Upper lobe of right lung (tissue), 1 donor: ENCODE measurements around the gene TBCE. TPM values are rescaled to one million over a fixed set of nuclear protein-coding genes. Genes with fewer than 3 reads are reported as not detected.

Experiments used
- ATAC-seq: fragments of 200-7000 bp; cut with Tn5 transposase; one replicate; pipeline ENCODE4 v1.9.1; 2020; ENCODE audit warnings: mild to moderate bottlenecking, moderate library complexity
- DNase-seq: peaks from one replicate; pipeline ENCODE4 v3.0.0-alpha.2; 2020
- H3K27ac ChIP-seq: fragments of 200-600 bp; one replicate; pipeline ENCODE4 v1.8.0; 2022
- H3K27me3 ChIP-seq: fragments of 200-600 bp; one replicate; pipeline ENCODE4 v1.8.0; 2022; ENCODE audit warnings: mild to moderate bottlenecking
- H3K36me3 ChIP-seq: fragments of 200-600 bp; one replicate; pipeline ENCODE4 v1.8.0; 2022
- H3K4me1 ChIP-seq: fragments of 200-600 bp; one replicate; pipeline ENCODE4 v1.8.0; 2022
- H3K4me3 ChIP-seq: fragments of 200-600 bp; one replicate; pipeline ENCODE4 v1.8.0; 2022; ENCODE audit warnings: mild to moderate bottlenecking
- H3K9me3 ChIP-seq: fragments of 200-600 bp; one replicate; pipeline ENCODE4 v1.8.0; 2022
- intact Hi-C: fragments of 100-400 bp; cut with DNase I; formaldehyde crosslinking; loops from one replicate; pipeline ENCODE4 v1.11.0; 2022
- total RNA-seq: library from RNA; stranded (reverse); fragmentation: NEBNext Ultra II Directional; extraction: Animal tissue kit (Norgen Biotek cat#: 25700); gene quantifications from one replicate; pipeline ENCODE4 v1.2.1, GENCODE V29; 2021
- TF ChIP-seq, protein P1 (sequence below): fragments of 200-600 bp; IDR thresholded peaks from one replicate; pipeline ENCODE4 v1.8.0; 2022; ENCODE audit warnings: antibody characterized with exemption
- donor health status: DM: no; HTN: yes; CAD: no; lungs with severe emphysema.

TBCE gene
- total RNA-seq, 1 donor from 2014 or later = 27.2 TPM

DNA sequence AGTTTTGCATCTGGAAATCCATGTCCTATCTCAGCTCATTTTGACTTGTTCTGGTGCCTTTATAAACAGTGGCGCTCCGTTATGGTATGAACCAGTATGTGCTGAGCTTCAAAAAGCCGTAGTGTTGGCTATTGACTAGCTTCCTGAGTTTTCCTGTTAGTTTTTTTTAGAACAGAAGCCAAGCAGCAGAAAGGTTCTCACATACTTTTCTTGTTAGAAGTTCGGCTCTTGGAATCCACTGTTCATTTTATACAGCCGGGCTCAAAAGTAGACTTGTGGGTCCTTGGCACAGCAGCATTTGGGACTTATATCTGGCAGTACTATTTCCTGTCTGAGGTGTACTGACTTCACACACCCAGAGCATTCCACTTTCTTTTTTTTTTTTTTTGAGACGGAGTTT, 63.8 kb downstream of the TBCE start:
- Histone ChIP-seq H3K4me3 (no peak overlapping the region), H3K9me3 (no peaks in the 10 kb centered on the region), H3K27me3 (no peaks in the 10 kb centered on the region), H3K36me3 (peaks cover 55% of the 10 kb centered on the region), H3K27ac (no peak overlapping the region), H3K4me1 (no peaks in the 10 kb centered on the region)
- ATAC-seq = no peak
- no peak for DNase-seq
- TF ChIP-seq, protein P1, sequence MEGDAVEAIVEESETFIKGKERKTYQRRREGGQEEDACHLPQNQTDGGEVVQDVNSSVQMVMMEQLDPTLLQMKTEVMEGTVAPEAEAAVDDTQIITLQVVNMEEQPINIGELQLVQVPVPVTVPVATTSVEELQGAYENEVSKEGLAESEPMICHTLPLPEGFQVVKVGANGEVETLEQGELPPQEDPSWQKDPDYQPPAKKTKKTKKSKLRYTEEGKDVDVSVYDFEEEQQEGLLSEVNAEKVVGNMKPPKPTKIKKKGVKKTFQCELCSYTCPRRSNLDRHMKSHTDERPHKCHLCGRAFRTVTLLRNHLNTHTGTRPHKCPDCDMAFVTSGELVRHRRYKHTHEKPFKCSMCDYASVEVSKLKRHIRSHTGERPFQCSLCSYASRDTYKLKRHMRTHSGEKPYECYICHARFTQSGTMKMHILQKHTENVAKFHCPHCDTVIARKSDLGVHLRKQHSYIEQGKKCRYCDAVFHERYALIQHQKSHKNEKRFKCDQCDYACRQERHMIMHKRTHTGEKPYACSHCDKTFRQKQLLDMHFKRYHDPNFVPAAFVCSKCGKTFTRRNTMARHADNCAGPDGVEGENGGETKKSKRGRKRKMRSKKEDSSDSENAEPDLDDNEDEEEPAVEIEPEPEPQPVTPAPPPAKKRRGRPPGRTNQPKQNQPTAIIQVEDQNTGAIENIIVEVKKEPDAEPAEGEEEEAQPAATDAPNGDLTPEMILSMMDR = no peak
- intact Hi-C loops = no loop called here

DNA sequence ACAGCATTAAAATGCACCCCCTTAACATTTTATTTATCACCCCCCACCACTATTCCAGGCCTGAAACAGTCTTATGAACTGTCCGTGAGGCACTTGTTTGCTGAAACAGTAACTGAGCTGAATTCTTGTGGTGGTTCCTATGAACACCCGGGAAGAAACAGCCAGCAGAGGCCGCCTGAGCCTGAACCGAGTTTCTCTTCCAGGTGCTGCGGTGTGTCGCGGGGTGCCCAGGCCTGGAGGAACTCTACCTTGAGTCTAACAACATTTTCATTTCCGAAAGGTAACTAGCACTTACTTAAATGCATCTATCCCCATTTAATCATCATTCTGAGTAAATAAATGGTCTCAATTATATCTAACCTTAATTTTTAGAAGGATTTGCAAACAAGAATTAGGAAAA, 66.8 kb downstream of the TBCE start:
- Histone ChIP-seq H3K9me3 (no peaks in the 10 kb centered on the region), H3K27ac (no peak overlapping the region), H3K4me1 (no peaks in the 10 kb centered on the region), H3K36me3 (peaks cover 69% of the 10 kb centered on the region), H3K4me3 (no peak overlapping the region), H3K27me3 (no peaks in the 10 kb centered on the region)
- TF ChIP-seq, protein P1 = no peak
- intact Hi-C loops = no loop called here
- ATAC-seq (no peak), DNase-seq (no peak)

DNA sequence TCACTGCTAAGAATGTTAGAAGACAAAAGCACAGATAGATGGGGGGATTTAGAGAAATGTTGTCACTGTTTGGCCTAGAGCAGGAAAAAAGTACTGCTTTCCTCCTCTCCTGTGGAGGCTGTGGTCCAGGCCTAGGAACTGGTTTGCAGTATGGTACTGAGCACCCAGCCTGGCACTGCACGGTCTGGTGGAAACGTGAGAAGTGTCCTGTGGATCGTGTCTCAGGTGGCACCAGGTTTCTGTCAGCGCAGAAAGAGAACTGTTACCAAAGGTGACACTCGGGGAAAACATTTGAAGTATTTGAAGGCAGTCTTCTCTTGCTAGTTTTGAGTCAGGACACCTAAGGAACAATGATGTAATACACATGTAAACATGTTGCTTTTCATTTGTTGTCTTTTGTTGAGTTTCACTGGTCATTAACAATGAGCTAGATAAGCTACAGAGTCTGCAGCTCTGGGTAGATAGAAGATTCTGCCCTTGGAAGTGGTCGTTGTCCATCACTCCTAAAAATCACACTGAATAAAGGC, 74.0 kb downstream of the TBCE start:
- TF ChIP-seq, protein P1 = no peak
- Histone ChIP-seq H3K27ac (no peak overlapping the region), H3K36me3 (peaks cover 92% of the 10 kb centered on the region), H3K27me3 (no peaks in the 10 kb centered on the region), H3K9me3 (no peaks in the 10 kb centered on the region), H3K4me1 (no peaks in the 10 kb centered on the region), H3K4me3 (no peak overlapping the region)
- DNase-seq (no peak), ATAC-seq (peak; percentile 22)
- intact Hi-C loops = no loop called here

DNA sequence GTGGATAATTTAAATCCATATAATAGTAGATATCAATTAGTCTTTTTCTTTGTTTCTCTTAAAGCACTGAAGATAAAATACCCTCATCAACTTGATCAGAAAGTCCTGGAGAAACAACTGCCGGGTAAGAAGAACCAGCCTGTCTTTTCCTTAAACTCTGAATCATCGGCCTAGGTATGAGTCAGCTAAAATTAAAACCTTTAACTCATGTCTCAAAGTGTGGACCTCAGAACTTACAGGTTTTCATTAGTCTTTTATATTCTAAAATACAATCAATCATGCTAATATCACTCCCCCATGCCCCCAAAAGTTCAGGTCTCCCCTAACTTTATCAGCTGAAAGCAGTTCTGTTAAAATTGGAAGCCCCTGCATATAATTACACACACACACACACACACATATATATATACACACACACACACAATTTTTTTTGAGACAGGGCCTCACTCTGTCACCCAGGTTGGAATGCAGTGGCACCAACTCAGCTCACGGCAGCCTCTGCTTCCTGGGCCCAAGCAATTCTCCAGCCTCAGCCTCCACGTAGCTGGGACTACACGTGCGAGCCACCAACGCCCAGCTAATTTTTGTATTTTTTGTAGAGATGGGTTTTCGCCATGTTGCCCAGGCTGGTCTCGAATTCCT, 75.7 kb downstream of the TBCE start:
- H3K36me3 ChIP-seq = peaks cover 92% of the 10 kb centered on the region
- intact Hi-C loops = no loop called here
- H3K4me1 ChIP-seq = no peaks in the 10 kb centered on the region
- H3K9me3 ChIP-seq = no peaks in the 10 kb centered on the region
- no peaks in the 10 kb centered on the region for H3K27me3 ChIP-seq
- ATAC-seq = no peak
- no peak overlapping the region for H3K27ac ChIP-seq
- H3K4me3 ChIP-seq = no peak overlapping the region
- TF ChIP-seq, protein P1 = no peak
- no peak for DNase-seq

DNA sequence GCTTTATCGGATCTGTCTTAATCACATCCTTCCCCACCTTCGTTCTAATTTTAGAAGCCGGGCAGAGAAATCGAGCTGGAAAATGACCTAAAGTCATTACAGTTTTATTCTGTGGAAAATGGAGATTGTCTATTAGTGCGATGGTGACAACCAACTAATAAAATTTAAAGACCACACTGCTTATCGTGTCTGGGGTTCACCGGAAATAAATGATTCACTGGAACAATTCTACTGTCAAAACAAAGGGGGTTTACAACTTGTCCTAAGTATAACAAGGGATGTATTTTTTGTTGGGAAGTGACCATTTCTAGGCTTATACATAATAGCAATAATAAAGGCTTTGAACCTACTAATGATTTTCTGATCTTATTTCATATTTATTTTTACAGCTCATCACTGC, 81.4 kb downstream of the TBCE start:
- TF ChIP-seq, protein P1 = no peak
- intact Hi-C loops = no loop called here
- Histone ChIP-seq H3K36me3 (peaks cover 75% of the 10 kb centered on the region), H3K9me3 (no peaks in the 10 kb centered on the region), H3K27me3 (no peaks in the 10 kb centered on the region), H3K27ac (no peak overlapping the region), H3K4me1 (no peaks in the 10 kb centered on the region), H3K4me3 (no peak overlapping the region)
- ATAC-seq = no peak
- DNase-seq = no peak

DNA sequence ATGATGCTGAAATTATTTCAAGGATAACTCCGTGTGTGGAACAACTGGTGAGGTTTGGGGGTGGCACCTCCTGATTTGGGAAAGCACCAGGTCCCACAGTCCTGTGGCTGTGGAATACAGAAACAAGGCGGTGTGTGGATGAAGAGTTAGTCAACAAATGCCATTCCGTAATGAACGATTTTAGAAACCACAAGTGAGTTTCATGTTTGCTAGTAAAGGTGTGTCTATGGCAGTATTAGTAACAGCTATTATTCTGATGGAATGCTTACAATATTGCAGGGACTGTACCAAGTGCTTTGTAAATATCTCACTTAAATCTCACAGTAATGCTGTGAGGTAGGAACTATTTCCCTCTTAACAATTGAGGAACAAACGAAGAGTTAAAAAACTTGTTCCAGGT, 83.2 kb downstream of the TBCE start:
- intact Hi-C loops = no loop called here
- no peaks in the 10 kb centered on the region for H3K4me1 ChIP-seq
- H3K9me3 ChIP-seq = no peaks in the 10 kb centered on the region
- DNase-seq (no peak), ATAC-seq (peak; percentile 82)
- H3K4me3 ChIP-seq = no peak overlapping the region
- TF ChIP-seq, protein P1 = no peak
- H3K27me3 ChIP-seq = no peaks in the 10 kb centered on the region
- peaks cover 69% of the 10 kb centered on the region for H3K36me3 ChIP-seq
- no peak overlapping the region for H3K27ac ChIP-seq
